HEK293 (cell line): Measurements from ENCODE around the gene COBL.

Experiments
- CTCF ChIA-PET: fragments of 350-600 bp; formaldehyde crosslinking; extraction: SDS; loops from one replicate; lab custom pipeline; 2021; ENCODE audit warnings: antibody characterized with exemption; lab: Yijun Ruan, JAX
- POLR2A ChIA-PET: fragments of 300-600 bp; formaldehyde crosslinking; extraction: SDS; loops from one replicate; lab custom pipeline; 2020; ENCODE audit warnings: antibody characterized with exemption, inconsistent platforms; lab: Yijun Ruan, JAX
- H3K27ac ChIP-seq: fragments of 200-500 bp; sonication (Bioruptor generic); 2 replicates; pipeline ENCODE4 v1.5.1; 2014; ENCODE audit warnings: low read depth, low read length, control low read depth, inconsistent platforms; ENCODE audit errors: extremely low read depth
- H3K36me3 ChIP-seq, 2 experiments: fragments of 200-500 bp in 1 of 2; sonication (Bioruptor generic) in 1 of 2; 1 replicate in 1 of 2; 2 replicates in 1 of 2; pipeline ENCODE4 v1.5.1; 2014 to 2017; ENCODE audit warnings: inconsistent platforms in 2 of 2, low read length in 2 of 2; ENCODE audit not compliant: control insufficient read depth in 2 of 2, insufficient read depth in 1 of 2
- H3K4me1 ChIP-seq: fragments of 200-500 bp; sonication (Bioruptor generic); 2 replicates; pipeline ENCODE4 v1.5.1; 2014; ENCODE audit warnings: mild to moderate bottlenecking, low read length, inconsistent platforms; ENCODE audit not compliant: control insufficient read depth, insufficient read depth
- H3K4me3 ChIP-seq: 2 replicates; pipeline ENCODE4 v1.5.1; 2011; ENCODE audit warnings: low read depth, mild to moderate bottlenecking, control low read depth, low read length, moderate library complexity
- H3K9me3 ChIP-seq: fragments of 200-500 bp; sonication (Bioruptor generic); 2 replicates; pipeline ENCODE4 v1.5.1; 2014; ENCODE audit warnings: low read depth, low read length, inconsistent platforms; ENCODE audit not compliant: control insufficient read depth, insufficient read depth
- GLI4 ChIP-seq: fragments of 450-650 bp; formaldehyde crosslinking; IDR thresholded peaks from 2 replicates; pipeline ENCODE4 v1.5.1; 2016; ENCODE audit warnings: missing biosample characterization, missing genetic modification characterization
- KLF16 ChIP-seq: fragments of 450-650 bp; formaldehyde crosslinking; IDR thresholded peaks from 2 replicates; pipeline ENCODE4 v1.5.1; 2017; ENCODE audit warnings: missing biosample characterization, missing genetic modification characterization
- KLF7 ChIP-seq: fragments of 450-650 bp; formaldehyde crosslinking; IDR thresholded peaks from 2 replicates; pipeline ENCODE4 v1.5.1; 2016; ENCODE audit warnings: missing biosample characterization, missing genetic modification characterization, borderline replicate concordance
- MYNN ChIP-seq: fragments of 450-650 bp; formaldehyde crosslinking; IDR thresholded peaks from 2 replicates; pipeline ENCODE4 v1.5.1; 2016; ENCODE audit warnings: missing biosample characterization, missing genetic modification characterization, borderline replicate concordance
- OVOL3 ChIP-seq: fragments of 450-650 bp; formaldehyde crosslinking; IDR thresholded peaks from 2 replicates; pipeline ENCODE4 v1.5.1; 2016; ENCODE audit warnings: missing biosample characterization, missing genetic modification characterization
- PATZ1 ChIP-seq: fragments of 450-650 bp; formaldehyde crosslinking; IDR thresholded peaks from 2 replicates; pipeline ENCODE4 v1.5.1; 2016; ENCODE audit warnings: missing biosample characterization, missing genetic modification characterization
- ZBTB44 ChIP-seq: fragments of 450-650 bp; IDR thresholded peaks from 2 replicates; pipeline ENCODE4 v1.5.1; 2018; ENCODE audit warnings: missing biosample characterization, mild to moderate bottlenecking, missing genetic modification characterization
- ZBTB49 ChIP-seq: fragments of 450-650 bp; formaldehyde crosslinking; IDR thresholded peaks from 2 replicates; pipeline ENCODE4 v1.5.1; 2016; ENCODE audit warnings: missing biosample characterization, missing genetic modification characterization, low read depth
- ZNF221 ChIP-seq: fragments of 450-650 bp; formaldehyde crosslinking; IDR thresholded peaks from 2 replicates; pipeline ENCODE4 v1.5.1; 2017; ENCODE audit warnings: missing biosample characterization, missing genetic modification characterization, borderline replicate concordance
- ZNF335 ChIP-seq: fragments of 450-650 bp; formaldehyde crosslinking; conservative IDR thresholded peaks from 2 replicates; pipeline ENCODE4 v1.5.1; 2016; ENCODE audit warnings: missing biosample characterization, missing genetic modification characterization
- ZNF544 ChIP-seq: fragments of 450-650 bp; formaldehyde crosslinking; IDR thresholded peaks from 2 replicates; pipeline ENCODE4 v1.5.0; 2017; ENCODE audit warnings: missing biosample characterization, missing genetic modification characterization
- ZNF785 ChIP-seq: fragments of 450-650 bp; formaldehyde crosslinking; IDR thresholded peaks from 2 replicates; pipeline ENCODE4 v1.5.1; 2016; ENCODE audit warnings: missing biosample characterization, missing genetic modification characterization
- TF ChIP-seq, protein P1 (sequence below): fragments of 450-650 bp; formaldehyde crosslinking; IDR thresholded peaks from 2 replicates; pipeline ENCODE4 v1.5.1; 2016; ENCODE audit warnings: missing biosample characterization, missing genetic modification characterization
- TF ChIP-seq, protein P2 (sequence below): fragments of 450-650 bp; formaldehyde crosslinking; IDR thresholded peaks from 2 replicates; pipeline ENCODE4 v1.5.1; 2016; ENCODE audit warnings: missing biosample characterization, missing genetic modification characterization

The COBL gene

DNA sequence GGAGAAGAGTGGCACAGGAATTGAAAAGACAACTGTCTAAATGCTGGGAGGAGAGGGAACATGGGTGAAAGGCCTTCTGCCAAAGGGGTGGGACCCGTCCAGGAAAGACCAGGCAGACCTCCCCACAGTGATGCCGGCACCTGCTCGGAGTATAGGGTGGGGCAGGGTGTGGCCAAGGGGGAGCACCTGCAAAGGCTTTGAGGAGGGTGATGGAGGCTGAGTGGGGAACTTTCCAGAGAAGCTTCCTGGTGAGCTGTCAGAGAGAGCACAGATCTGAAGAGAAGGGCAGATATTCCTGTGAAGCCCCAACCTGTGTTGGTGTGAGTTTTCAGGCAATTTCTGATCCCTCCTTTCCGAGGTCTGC lies 270.5 kb downstream of the COBL start (continued):
- TF ChIP-seq GLI4 (tag by site-specific recombination): no peak
- TF ChIP-seq ZNF785: no peak
- no peak for TF ChIP-seq OVOL3 (tag by site-specific recombination)

- POLR2A ChIA-PET: no interaction called here
- no peaks in the 10 kb centered on the region for H3K9me3 ChIP-seq
- CTCF ChIA-PET: interaction anchor here (0.7 to 0.8 kb wide), 2 partner anchors 96 to 418 kb away, joined by 3 to 5 read pairs; no protein-coding TSS in a partner anchor
- H3K36me3 ChIP-seq: peaks cover 0 to 2% of the 10 kb centered on the region in 2 experiments; a peak in 1 of 3 replicates
- H3K4me1 ChIP-seq: no peaks in the 10 kb centered on the region
- no peak overlapping the region for H3K4me3 ChIP-seq
- TF ChIP-seq MYNN (tag by site-specific recombination): no peak
- no peak for TF ChIP-seq ZNF785
- TF ChIP-seq ZNF221 (tag by site-specific recombination): no peak
- TF ChIP-seq KLF7 (tag by site-specific recombination): no peak
- TF ChIP-seq, protein P1, sequence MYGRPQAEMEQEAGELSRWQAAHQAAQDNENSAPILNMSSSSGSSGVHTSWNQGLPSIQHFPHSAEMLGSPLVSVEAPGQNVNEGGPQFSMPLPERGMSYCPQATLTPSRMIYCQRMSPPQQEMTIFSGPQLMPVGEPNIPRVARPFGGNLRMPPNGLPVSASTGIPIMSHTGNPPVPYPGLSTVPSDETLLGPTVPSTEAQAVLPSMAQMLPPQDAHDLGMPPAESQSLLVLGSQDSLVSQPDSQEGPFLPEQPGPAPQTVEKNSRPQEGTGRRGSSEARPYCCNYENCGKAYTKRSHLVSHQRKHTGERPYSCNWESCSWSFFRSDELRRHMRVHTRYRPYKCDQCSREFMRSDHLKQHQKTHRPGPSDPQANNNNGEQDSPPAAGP: no peak
- TF ChIP-seq ZNF544 (tag by site-specific recombination): no peak
- no peak for TF ChIP-seq ZNF335 (tag by site-specific recombination)
- no peak for TF ChIP-seq KLF16 (tag by site-specific recombination)
- no peak for TF ChIP-seq PATZ1 (tag by site-specific recombination)
- no peak for TF ChIP-seq ZBTB44 (tag by site-specific recombination)
- TF ChIP-seq ZBTB49: no peak
- TF ChIP-seq, protein P2, sequence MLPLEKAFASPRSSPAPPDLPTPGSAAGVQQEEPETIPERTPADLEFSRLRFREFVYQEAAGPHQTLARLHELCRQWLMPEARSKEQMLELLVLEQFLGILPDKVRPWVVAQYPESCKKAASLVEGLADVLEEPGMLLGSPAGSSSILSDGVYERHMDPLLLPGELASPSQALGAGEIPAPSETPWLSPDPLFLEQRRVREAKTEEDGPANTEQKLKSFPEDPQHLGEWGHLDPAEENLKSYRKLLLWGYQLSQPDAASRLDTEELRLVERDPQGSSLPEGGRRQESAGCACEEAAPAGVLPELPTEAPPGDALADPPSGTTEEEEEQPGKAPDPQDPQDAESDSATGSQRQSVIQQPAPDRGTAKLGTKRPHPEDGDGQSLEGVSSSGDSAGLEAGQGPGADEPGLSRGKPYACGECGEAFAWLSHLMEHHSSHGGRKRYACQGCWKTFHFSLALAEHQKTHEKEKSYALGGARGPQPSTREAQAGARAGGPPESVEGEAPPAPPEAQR (tag by site-specific recombination): no peak
- H3K27ac ChIP-seq: no peak overlapping the region
Measured at GRCh38 chr7:51045319-51046102, 271.1 kb downstream of the COBL start.
